Fibroblast of skin of abdomen (primary cell): ENCODE results near the gene TAS1R1.
"Not testable (repeated sequence)": the region's sequence is repeated elsewhere in the genome, so short reads cannot be mapped to it uniquely, and the experiment has no call there.

Experiments
- DNase-seq: peaks from one replicate; pipeline ENCODE4 v3.0.0-alpha.2; 2013

The TAS1R1 gene

GRCh38 chr1:6521536-6521935 lies 33.6 kb upstream of the TAS1R1 start:
- no peak for DNase-seq

GRCh38 chr1:6523566-6523965 lies 31.5 kb upstream of the TAS1R1 start:
- DNase-seq: peak; percentile 32

- no peak for DNase-seq
Measured at GRCh38 chr1:6526316-6526715, 28.8 kb upstream of the TAS1R1 start.

GRCh38 chr1:6528492-6528891 lies 26.6 kb upstream of the TAS1R1 start:
- no peak for DNase-seq

- DNase-seq: no peak
Measured at GRCh38 chr1:6530504-6531160, 24.5 kb upstream of the TAS1R1 start.

- DNase-seq: no peak
Measured at GRCh38 chr1:6531996-6532395, 23.1 kb upstream of the TAS1R1 start.

- no peak for DNase-seq
Measured at GRCh38 chr1:6534248-6534822, 20.8 kb upstream of the TAS1R1 start.

- DNase-seq: no peak
Measured at GRCh38 chr1:6535214-6535613, 19.9 kb upstream of the TAS1R1 start.

GRCh38 chr1:6536291-6536690 lies 18.8 kb upstream of the TAS1R1 start:
- no peak for DNase-seq

- peak; percentile 58 for DNase-seq
Measured at GRCh38 chr1:6538956-6539355, 16.2 kb upstream of the TAS1R1 start.

GRCh38 chr1:6544831-6545230 lies 10.3 kb upstream of the TAS1R1 start:
- DNase-seq: peak; percentile 70

- no peak for DNase-seq
Measured at GRCh38 chr1:6545276-6546112, 9.6 kb upstream of the TAS1R1 start.

- no peak for DNase-seq
Measured at GRCh38 chr1:6546326-6546725, 8.8 kb upstream of the TAS1R1 start.

- DNase-seq: no peak
Measured at GRCh38 chr1:6547301-6547700, 7.8 kb upstream of the TAS1R1 start.

GRCh38 chr1:6554031-6554906 lies 838 bp upstream of the TAS1R1 start, which contains the start of gene NOL9:
TSS of gene NOL9 (minus strand) at chr1:6554513. CDS start at chr1:6554502, 11 bp downstream.
- DNase-seq: peak; percentile 91

- no peak for DNase-seq
Measured at GRCh38 chr1:6557597-6557996, 2.5 kb downstream of the TAS1R1 start.

GRCh38 chr1:6559161-6559560 lies 4.1 kb downstream of the TAS1R1 start:
- DNase-seq: not testable (repeated sequence)

GRCh38 chr1:6560267-6560666 lies 5.2 kb downstream of the TAS1R1 start:
- no peak for DNase-seq

GRCh38 chr1:6569033-6569432 lies 13.9 kb downstream of the TAS1R1 start:
- DNase-seq: no peak

GRCh38 chr1:6570100-6570499 lies 15.0 kb downstream of the TAS1R1 start:
- no peak for DNase-seq

GRCh38 chr1:6570987-6571386 lies 15.9 kb downstream of the TAS1R1 start:
- no peak for DNase-seq

- DNase-seq: no peak
Measured at GRCh38 chr1:6572653-6573383, 17.7 kb downstream of the TAS1R1 start.
